Fibroblast of lung (primary cell): ENCODE results near the gene FGF14.

Experiments used
- CTCF ChIP-seq, 2 donors: IDR thresholded peaks in 1 of 2; conservative IDR thresholded peaks in 1 of 2; 1 replicate in 1 of 2; 2 replicates in 1 of 2; pipeline ENCODE4 v1.5.1; 2011 to 2012; ENCODE audit warnings: low read length in 2 of 2, control low read depth in 1 of 2, inconsistent platforms in 1 of 2, low read depth in 1 of 2, mild to moderate bottlenecking in 1 of 2
- EZH2 ChIP-seq: IDR thresholded peaks from 2 replicates; pipeline ENCODE4 v1.5.1; 2012; ENCODE audit warnings: low read length, control low read depth, mild to moderate bottlenecking; ENCODE audit errors: missing control alignments

GRCh38 chr13:102351521-102351920 lies 50.3 kb downstream of the FGF14 start:
- TF ChIP-seq CTCF (conservative IDR thresholded peaks at IDR 0.05 in 1 of 2, IDR thresholded peaks at IDR 0.05 in 1 of 2; ENCODE audit: low read depth in 1 of 2, low read length in 2 of 2) (no peak), EZH2 (no peak)
